Endothelial cell of umbilical vein (primary cell): ENCODE measurements around the gene CHGA. TPM values are rescaled to one million over a fixed set of nuclear protein-coding genes. Genes with fewer than 3 reads are reported as not detected.

ENCODE experiments used
- BruUV-seq: library from RNA; stranded (reverse); fragments of 400-500 nt; replicated peaks from 2 replicates; lab custom pipeline; 2021; lab: Mats Ljungman, UMichigan
- CTCF ChIA-PET: fragments of 300-600, 350-600 bp; sonication (Branson Sonifier 250); formaldehyde crosslinking; loops from one replicate; lab custom pipeline; 2021; ENCODE audit warnings: antibody characterized with exemption, inconsistent platforms; lab: Charles Lee
- POLR2A ChIA-PET: fragments of 300-600, 350-600 bp; sonication (Branson Sonifier 250); formaldehyde crosslinking; loops from one replicate; lab custom pipeline; 2021; ENCODE audit warnings: antibody characterized with exemption, inconsistent platforms; lab: Charles Lee
- DNase-seq: peaks from one replicate; pipeline ENCODE4 v3.0.0-alpha.2; 2011; ENCODE audit warnings: low read depth, low spot score
- FAIRE-seq: peaks from 2 replicates; lab custom pipeline; 2011; peaks lifted over from hg19 to GRCh38; lab: Jason Lieb, UNC
- H2AFZ ChIP-seq: 2 replicates; pipeline ENCODE4 v1.6.0; 2012; ENCODE audit warnings: low read depth, low read length, control low read depth, inconsistent platforms
- H3K27ac ChIP-seq: 2 replicates; pipeline ENCODE4 v1.5.1; 2011; ENCODE audit warnings: low read depth, mild to moderate bottlenecking, control low read depth, low read length, moderate library complexity; ENCODE audit not compliant: insufficient read depth
- H3K27me3 ChIP-seq, 2 experiments: 2 replicates each; pipeline versions ENCODE4 v1.6.0 to v1.6.1; 2011; ENCODE audit warnings: low read length in 2 of 2, mixed read lengths in 1 of 2; ENCODE audit not compliant: control insufficient read depth in 2 of 2, insufficient read depth in 2 of 2
- H3K36me3 ChIP-seq, 2 experiments: 2 replicates in 1 of 2; 3 replicates in 1 of 2; pipeline ENCODE4 v1.5.1; 2011; ENCODE audit warnings: low read length in 2 of 2, mild to moderate bottlenecking in 1 of 2, moderate library complexity in 1 of 2; ENCODE audit not compliant: control insufficient read depth in 2 of 2, insufficient read depth in 2 of 2; ENCODE audit errors: extremely low read depth in 1 of 2
- H3K4me1 ChIP-seq: 3 replicates; pipeline ENCODE4 v1.5.1; 2011; ENCODE audit warnings: mild to moderate bottlenecking, low read length; ENCODE audit not compliant: control insufficient read depth, insufficient read depth; ENCODE audit errors: extremely low read depth
- H3K4me2 ChIP-seq: 2 replicates; pipeline ENCODE4 v1.6.1; 2011; ENCODE audit warnings: low read length, control low read depth, mixed read lengths; ENCODE audit not compliant: insufficient read depth
- H3K4me3 ChIP-seq, 3 experiments: fragments of 200-600 bp in 1 of 3; sonication (generic), shearing (Covaris generic) in 1 of 3; replicated peaks in 1 of 3; 2 replicates each; pipeline ENCODE4 v1.5.1; 2011 to 2016; ENCODE audit warnings: control low read depth in 3 of 3, low read length in 3 of 3, mild to moderate bottlenecking in 2 of 3, inconsistent platforms in 1 of 3, low read depth in 1 of 3, moderate library complexity in 1 of 3; ENCODE audit not compliant: insufficient read depth in 1 of 3
- H3K79me2 ChIP-seq: 2 replicates; pipeline ENCODE4 v1.6.0; 2012; ENCODE audit warnings: low read length, inconsistent platforms; ENCODE audit not compliant: control insufficient read depth, insufficient read depth
- H3K9ac ChIP-seq: replicated peaks from 2 replicates; pipeline ENCODE3; 2011; ENCODE audit warnings: low read length, control low read depth; ENCODE audit not compliant: insufficient read depth; ENCODE audit errors: extremely low read depth
- H3K9me1 ChIP-seq: replicated peaks from 3 replicates; pipeline ENCODE4 v1.6.0; 2011; ENCODE audit warnings: mild to moderate bottlenecking, low read length; ENCODE audit not compliant: control insufficient read depth, insufficient read depth; ENCODE audit errors: extremely low read depth
- H3K9me3 ChIP-seq: replicated peaks from 2 replicates; pipeline ENCODE4 v1.5.1; 2012; ENCODE audit warnings: low read length, inconsistent platforms; ENCODE audit not compliant: control insufficient read depth, insufficient read depth
- H4K20me1 ChIP-seq: replicated peaks from 2 replicates; pipeline ENCODE3; 2011; ENCODE audit warnings: mild to moderate bottlenecking, low read length; ENCODE audit not compliant: control insufficient read depth, insufficient read depth; ENCODE audit errors: extremely low read depth
- CTCF ChIP-seq, 2 donors: IDR thresholded peaks; 1 replicate in 1 of 2; 2 replicates in 1 of 2; pipeline ENCODE4 v1.5.1; 2011; ENCODE audit warnings: low read length in 2 of 2, mild to moderate bottlenecking in 2 of 2, moderate library complexity in 2 of 2, control low read depth in 1 of 2, inconsistent platforms in 1 of 2, low read depth in 1 of 2; ENCODE audit not compliant: insufficient read depth in 1 of 2; ENCODE audit errors: extremely low read depth in 1 of 2
- EZH2 ChIP-seq: IDR thresholded peaks from 2 replicates; pipeline ENCODE4 v1.6.1; 2012; ENCODE audit warnings: borderline replicate concordance, low read depth, mild to moderate bottlenecking, moderate library complexity, low read length, inconsistent platforms; ENCODE audit not compliant: severe bottlenecking
- FOS ChIP-seq: IDR thresholded peaks from 2 replicates; pipeline ENCODE4 v1.6.1; 2011; ENCODE audit warnings: mild to moderate bottlenecking, low read length, moderate library complexity, borderline replicate concordance; ENCODE audit not compliant: insufficient read depth
- GATA2 ChIP-seq: IDR thresholded peaks from 2 replicates; pipeline ENCODE4 v1.7.0; 2011; ENCODE audit warnings: low read depth, mild to moderate bottlenecking, moderate library complexity, mixed read lengths, low read length; ENCODE audit not compliant: insufficient read length, insufficient read depth
- JUN ChIP-seq: IDR thresholded peaks from 2 replicates; pipeline ENCODE4 v1.6.1; 2011; ENCODE audit warnings: borderline replicate concordance, low read depth; ENCODE audit not compliant: insufficient read length, insufficient read depth
- MAX ChIP-seq: IDR thresholded peaks from 2 replicates; pipeline ENCODE4 v1.6.1; 2011; ENCODE audit not compliant: insufficient read depth, insufficient read length
- MYC ChIP-seq: IDR thresholded peaks from one replicate; pipeline ENCODE4 v1.6.1; 2011; ENCODE audit warnings: mild to moderate bottlenecking, low read depth, low read length
- POLR2A ChIP-seq: IDR thresholded peaks from 2 replicates; pipeline ENCODE4 v1.6.1; 2012; ENCODE audit warnings: low read depth, mild to moderate bottlenecking, control low read depth, low read length
- POLR2AphosphoS5 ChIP-seq: IDR thresholded peaks from 2 replicates; pipeline ENCODE4 v1.6.1; 2012; ENCODE audit warnings: low read depth, mild to moderate bottlenecking, control low read depth, low read length, moderate library complexity; ENCODE audit not compliant: insufficient read depth
- dilution Hi-C: fragments of 300-500 bp; cut with MboI; formaldehyde crosslinking; loops from one replicate; pipeline ENCODE4 v1.15.0; 2019; ENCODE audit warnings: low sequenced_read_pairs; ENCODE audit not compliant: extremely low pct_ligation_motif_present
- intact Hi-C: fragments of 100-400 bp; cut with micrococcal nuclease; formaldehyde crosslinking; loops from one replicate; pipeline ENCODE4 v1.10.0; 2022
- polyA plus RNA-seq, 4 experiments: library from polyadenylated mRNA; depleted of rRNA in 3 of 4; stranded (reverse) in 3 of 4; unstranded in 1 of 4; fragments of >200 nt; gene quantifications; 2 replicates each; pipeline versions ENCODE4 v1.2.1 to v1.2.3, GENCODE V29; 2011 to 2012; ENCODE audit warnings: missing spikeins in 1 of 4
- total RNA-seq: library from RNA; stranded (reverse); gene quantifications from 2 replicates; pipeline ENCODE4 v1.2.3, GENCODE V29; 2021

Gene CHGA
- total and polyA plus RNA-seq, 2 donors (not counting 3 experiments of a cell fraction or from before 2014, with no cell fraction given): not detected

- Histone ChIP-seq H3K9me1 (no peaks in the 10 kb centered on the region), H3K27ac (no peak overlapping the region), H3K79me2 (no peaks in the 10 kb centered on the region), H3K4me3 (no peak overlapping the region), H2AFZ (no peak overlapping the region), H3K36me3 (no peaks in the 10 kb centered on the region), H3K9ac (no peak overlapping the region), H3K4me2 (no peak overlapping the region), H3K27me3 (no peaks in the 10 kb centered on the region), H3K9me3 (no peaks in the 10 kb centered on the region), H4K20me1 (no peaks in the 10 kb centered on the region), H3K4me1 (peaks cover 5% of the 10 kb centered on the region)
- CTCF ChIA-PET: interaction anchor here (0.8 to 1.3 kb wide), 3 partner anchors 10 to 171 kb away, joined by 3 to 6 read pairs (median 3); no protein-coding TSS in a partner anchor
- POLR2A ChIA-PET: no interaction called here
- BruUV-seq: no TSS peak
- FAIRE-seq: no peak
- intact Hi-C loops (no loop called here), dilution Hi-C loops (no loop called here)
- TF ChIP-seq GATA2: no peak
- TF ChIP-seq MYC: no peak
- no peak for TF ChIP-seq JUN
- TF ChIP-seq POLR2AphosphoS5: no peak
- TF ChIP-seq EZH2: no peak
- TF ChIP-seq MAX: no peak
- TF ChIP-seq POLR2A: no peak
- TF ChIP-seq CTCF (IDR thresholded peaks at IDR 0.05; ENCODE audit: extremely low read depth in 1 of 2, insufficient read depth in 1 of 2, low read depth in 1 of 2, low read length in 2 of 2): no peak
- TF ChIP-seq FOS: no peak
- no peak for DNase-seq
These were observed 19.2 kb downstream of the CHGA start for GRCh38 chr14:92942136-92942535.
